Islet of Langerhans (tissue), 1 donor: ENCODE measurements around the gene DIO1.

Source experiments
- FAIRE-seq: peaks from one replicate; lab custom pipeline; 2011; peaks lifted over from hg19 to GRCh38; lab: Jason Lieb, UNC

The DIO1 gene

GRCh38 chr1:53894644-53895043 is 657 bp downstream of the DIO1 start:
- no peak for FAIRE-seq

GRCh38 chr1:53895421-53895820 is 1.4 kb downstream of the DIO1 start:
- no peak for FAIRE-seq

GRCh38 chr1:53896635-53897229 is 2.7 kb downstream of the DIO1 start:
- FAIRE-seq = no peak

- no peak for FAIRE-seq
Observed at GRCh38 chr1:53899206-53899628, 5.2 kb downstream of the DIO1 start.

- no peak for FAIRE-seq
Observed at GRCh38 chr1:53899708-53900107, 5.7 kb downstream of the DIO1 start.

- no peak for FAIRE-seq
Observed at GRCh38 chr1:53902235-53903138, 8.5 kb downstream of the DIO1 start.

- no peak for FAIRE-seq
Observed at GRCh38 chr1:53905509-53905908, 11.5 kb downstream of the DIO1 start.

GRCh38 chr1:53906121-53906520 is 12.1 kb downstream of the DIO1 start:
- FAIRE-seq = no peak

GRCh38 chr1:53909946-53910345 is 16.0 kb downstream of the DIO1 start:
- no peak for FAIRE-seq

GRCh38 chr1:53911442-53911841 is 17.5 kb downstream of the DIO1 start:
- FAIRE-seq = no peak

- no peak for FAIRE-seq
Observed at GRCh38 chr1:53913352-53914033, 19.5 kb downstream of the DIO1 start.

- FAIRE-seq = no peak
Observed at GRCh38 chr1:53918343-53918742, 24.4 kb downstream of the DIO1 start.

- FAIRE-seq = no peak
Observed at GRCh38 chr1:53919675-53920066, 25.7 kb downstream of the DIO1 start.

GRCh38 chr1:53927376-53927881 is 33.4 kb downstream of the DIO1 start:
- no peak for FAIRE-seq

GRCh38 chr1:53929246-53929960 is 35.4 kb downstream of the DIO1 start:
- no peak for FAIRE-seq

- no peak for FAIRE-seq
Observed at GRCh38 chr1:53930932-53931331, 36.9 kb downstream of the DIO1 start.

GRCh38 chr1:53931523-53931922 is 37.5 kb downstream of the DIO1 start:
- peak; percentile 61 for FAIRE-seq

GRCh38 chr1:53934170-53934765 is 40.3 kb downstream of the DIO1 start:
- peak; percentile 53 for FAIRE-seq

- FAIRE-seq = no peak
Observed at GRCh38 chr1:53936430-53936829, 42.4 kb downstream of the DIO1 start.

- FAIRE-seq = no peak
Observed at GRCh38 chr1:53938136-53938830, 44.3 kb downstream of the DIO1 start.
